MM.1S (cell line): Measurements from ENCODE around the gene HMCES.
"Not testable (repeated sequence)": the region's sequence is repeated elsewhere in the genome, so short reads cannot be mapped to it uniquely, and the experiment has no call there.

Experiments used
- EZH2phosphoT487 ChIP-seq: fragments of 300-600 bp; sonication (generic); IDR thresholded peaks from 2 replicates; pipeline ENCODE4 v1.6.1; 2018; ENCODE audit warnings: antibody characterized with exemption, low read length
- TF ChIP-seq, protein P1 (sequence below): fragments of 300-600 bp; sonication (generic); IDR thresholded peaks from 2 replicates; pipeline ENCODE4 v1.5.1; 2016; ENCODE audit warnings: antibody characterized with exemption, low read length, mixed read lengths

- TF ChIP-seq EZH2phosphoT487: not testable (repeated sequence)
- TF ChIP-seq, protein P1, sequence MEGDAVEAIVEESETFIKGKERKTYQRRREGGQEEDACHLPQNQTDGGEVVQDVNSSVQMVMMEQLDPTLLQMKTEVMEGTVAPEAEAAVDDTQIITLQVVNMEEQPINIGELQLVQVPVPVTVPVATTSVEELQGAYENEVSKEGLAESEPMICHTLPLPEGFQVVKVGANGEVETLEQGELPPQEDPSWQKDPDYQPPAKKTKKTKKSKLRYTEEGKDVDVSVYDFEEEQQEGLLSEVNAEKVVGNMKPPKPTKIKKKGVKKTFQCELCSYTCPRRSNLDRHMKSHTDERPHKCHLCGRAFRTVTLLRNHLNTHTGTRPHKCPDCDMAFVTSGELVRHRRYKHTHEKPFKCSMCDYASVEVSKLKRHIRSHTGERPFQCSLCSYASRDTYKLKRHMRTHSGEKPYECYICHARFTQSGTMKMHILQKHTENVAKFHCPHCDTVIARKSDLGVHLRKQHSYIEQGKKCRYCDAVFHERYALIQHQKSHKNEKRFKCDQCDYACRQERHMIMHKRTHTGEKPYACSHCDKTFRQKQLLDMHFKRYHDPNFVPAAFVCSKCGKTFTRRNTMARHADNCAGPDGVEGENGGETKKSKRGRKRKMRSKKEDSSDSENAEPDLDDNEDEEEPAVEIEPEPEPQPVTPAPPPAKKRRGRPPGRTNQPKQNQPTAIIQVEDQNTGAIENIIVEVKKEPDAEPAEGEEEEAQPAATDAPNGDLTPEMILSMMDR: peak; percentile 88
Observed at GRCh38 chr3:129245641-129246306, 32.9 kb upstream of the HMCES start.
